WTC11 (cell line): ENCODE results near the gene PHOX2B. TPM values are rescaled to one million over a fixed set of nuclear protein-coding genes. Genes with fewer than 3 reads are reported as not detected.
A peak's percentile ranks its signal among the peaks of the same experiment; 100 is the strongest.
"Not testable (repeated sequence)": the region's sequence is repeated elsewhere in the genome, so short reads cannot be mapped to it uniquely, and the experiment has no call there.

ENCODE experiments used
- ATAC-seq: fragments of 200-7000 bp; cut with Tn5 transposase; 2 replicates; pipeline ENCODE4 v1.10.0; 2021; ENCODE audit warnings: mild to moderate bottlenecking, moderate library complexity
- CTCF ChIA-PET: fragments of 300-600 bp; sonication (Branson Sonifier 250); formaldehyde crosslinking; loops from one replicate; lab custom pipeline; 2021; ENCODE audit warnings: antibody characterized with exemption; lab: Charles Lee
- POLR2A ChIA-PET: fragments of 350-600 bp; sonication (Branson Sonifier 250); formaldehyde crosslinking; loops from one replicate; lab custom pipeline; 2021; ENCODE audit warnings: antibody characterized with exemption; lab: Charles Lee
- DNase-seq: peaks from one replicate; pipeline ENCODE4 v3.0.0; 2021; ENCODE audit warnings: low spot score
- H3K27ac Mint-ChIP-seq: 2 replicates; pipeline ENCODE4 v1.8.0; 2021; ENCODE audit warnings: mixed read lengths
- H3K27me3 Mint-ChIP-seq: 2 replicates; pipeline ENCODE4 v1.8.0; 2021; ENCODE audit warnings: low read depth, mild to moderate bottlenecking, moderate library complexity, mixed read lengths
- H3K36me3 Mint-ChIP-seq: 2 replicates; pipeline ENCODE4 v1.8.0; 2021; ENCODE audit warnings: mixed read lengths
- H3K4me1 Mint-ChIP-seq: 2 replicates; pipeline ENCODE4 v1.8.0; 2022; ENCODE audit warnings: mixed read lengths
- H3K4me3 Mint-ChIP-seq: 2 replicates; pipeline ENCODE4 v1.8.0; 2021; ENCODE audit warnings: mild to moderate bottlenecking, moderate library complexity, mixed read lengths
- H3K9me3 Mint-ChIP-seq: 2 replicates; pipeline ENCODE4 v1.8.0; 2021; ENCODE audit warnings: mixed read lengths
- ATF1 ChIP-seq: sonication (generic); formaldehyde crosslinking; IDR thresholded peaks from 2 replicates; pipeline ENCODE4 v1.8.1; 2023; ENCODE audit warnings: mild to moderate bottlenecking, moderate library complexity, missing genetic modification reagents
- CREM ChIP-seq: sonication (generic); formaldehyde crosslinking; IDR thresholded peaks from 2 replicates; pipeline ENCODE4 v1.8.1; 2022; ENCODE audit warnings: mild to moderate bottlenecking, missing genetic modification reagents, moderate library complexity
- ERG ChIP-seq: fragments of 250-450 bp; sonication (Bioruptor Pico); IDR thresholded peaks from 2 replicates; pipeline ENCODE4 v1.8.0; 2021; ENCODE audit warnings: mild to moderate bottlenecking
- FOXK1 ChIP-seq: sonication (generic); formaldehyde crosslinking; IDR thresholded peaks from 2 replicates; pipeline ENCODE4 v1.8.0; 2022; ENCODE audit warnings: mild to moderate bottlenecking, moderate library complexity, missing genetic modification reagents
- FOXP1 ChIP-seq: sonication (generic); formaldehyde crosslinking; IDR thresholded peaks from 2 replicates; pipeline ENCODE4 v1.8.0; 2022; ENCODE audit warnings: missing genetic modification reagents, mild to moderate bottlenecking, moderate library complexity, borderline replicate concordance
- FOXP4 ChIP-seq: sonication (generic); formaldehyde crosslinking; IDR thresholded peaks from 2 replicates; pipeline ENCODE4 v1.8.0; 2022; ENCODE audit warnings: mild to moderate bottlenecking, missing genetic modification reagents
- JUN ChIP-seq: sonication (generic); formaldehyde crosslinking; IDR thresholded peaks from 2 replicates; pipeline ENCODE4 v1.8.0; 2023; ENCODE audit warnings: mild to moderate bottlenecking, missing genetic modification reagents
- NFYB ChIP-seq: sonication (generic); formaldehyde crosslinking; conservative IDR thresholded peaks from 2 replicates; pipeline ENCODE4 v1.8.0; 2022; ENCODE audit warnings: low read depth, missing genetic modification reagents
- USF2 ChIP-seq: sonication (generic); formaldehyde crosslinking; IDR thresholded peaks from 2 replicates; pipeline ENCODE4 v1.8.1; 2023; ENCODE audit warnings: mild to moderate bottlenecking, missing genetic modification reagents, moderate library complexity
- ZNF671 ChIP-seq: fragments of 250-450 bp; sonication (Bioruptor Pico); IDR thresholded peaks from 2 replicates; pipeline ENCODE4 v1.8.0; 2021; ENCODE audit warnings: mild to moderate bottlenecking
- total RNA-seq: library from RNA; stranded (reverse); gene quantifications from 3 replicates; pipeline ENCODE4 v1.2.3, GENCODE V29; 2021
- TF ChIP-seq, protein P1 (sequence below): fragments of 250-450 bp; sonication (Bioruptor Pico); conservative IDR thresholded peaks from 2 replicates; pipeline ENCODE4 v1.9.0; 2021; ENCODE audit warnings: mild to moderate bottlenecking
- TF ChIP-seq, protein P2 (sequence below): fragments of 200-600 bp; IDR thresholded peaks from 2 replicates; pipeline ENCODE4 v1.8.0; 2022; ENCODE audit warnings: antibody characterized with exemption
- TF ChIP-seq, protein P3 (sequence below): fragments of 250-450 bp; sonication (Bioruptor Pico); IDR thresholded peaks from 2 replicates; pipeline ENCODE4 v1.9.0; 2021; ENCODE audit warnings: mild to moderate bottlenecking, borderline replicate concordance

Gene PHOX2B
- total RNA-seq, 1 experiment from 2014 or later: not detected

GRCh38 chr4:41744572-41745291, 3.8 kb downstream of the PHOX2B start:
- TF ChIP-seq FOXP1 (no peak), JUN (CRISPR knock-in tag) (no peak), FOXK1 (CRISPR knock-in tag) (no peak), ZNF671 (no peak), ATF1 (CRISPR knock-in tag) (no peak), ERG (CRISPR knock-in tag) (no peak)
- TF ChIP-seq, protein P1, sequence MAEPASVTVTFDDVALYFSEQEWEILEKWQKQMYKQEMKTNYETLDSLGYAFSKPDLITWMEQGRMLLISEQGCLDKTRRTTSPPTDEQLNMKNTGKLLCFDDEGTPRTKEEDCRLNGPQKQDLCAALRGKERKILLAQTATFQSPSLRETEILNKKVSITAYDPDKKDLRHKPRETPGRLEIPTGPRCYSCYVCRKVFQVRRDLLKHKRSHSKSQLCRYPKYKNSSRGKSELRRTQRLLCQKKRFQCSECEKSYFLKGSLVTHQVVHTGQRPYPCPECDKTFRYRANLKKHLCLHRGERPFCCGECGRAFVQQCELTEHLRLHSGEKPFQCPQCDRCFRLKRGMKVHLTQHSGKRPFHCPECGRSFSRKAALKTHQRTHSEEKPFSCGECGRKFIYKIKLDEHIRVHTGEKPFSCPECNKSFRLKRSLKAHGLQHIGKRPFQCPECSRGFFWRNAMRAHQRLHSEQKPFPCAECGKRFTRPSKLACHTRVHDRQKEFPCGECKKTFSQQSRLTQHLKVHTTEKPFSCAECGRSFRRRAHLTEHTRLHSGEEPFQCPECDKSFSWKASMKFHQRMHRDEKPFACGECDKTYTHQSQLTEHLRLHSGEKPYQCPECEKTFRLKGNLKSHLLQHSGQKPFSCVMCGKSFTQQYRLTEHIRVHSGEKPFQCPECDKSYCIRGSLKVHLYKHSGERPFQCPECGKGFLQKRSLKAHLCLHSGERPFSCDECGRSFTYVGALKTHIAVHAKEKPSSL: no peak
- Mint-ChIP-seq H3K27ac (no peak overlapping the region), H3K4me1 (peaks cover 44% of the 10 kb centered on the region), H3K4me3 (peak overlapping the region; percentile 42), H3K27me3 (peaks cover 99% of the 10 kb centered on the region), H3K9me3 (no peaks in the 10 kb centered on the region), H3K36me3 (no peaks in the 10 kb centered on the region; the same call in 1 of the 2 replicates)
- POLR2A ChIA-PET: no interaction called here
- no peak for ATAC-seq
- CTCF ChIA-PET: no interaction called here
- peak; percentile 23 for DNase-seq

GRCh38 chr4:41741354-41741753, 7.2 kb downstream of the PHOX2B start:
- ChIA-PET POLR2A (no interaction called here), CTCF (no interaction called here)
- ATAC-seq: no peak
- H3K27ac Mint-ChIP-seq: no peak overlapping the region
- H3K36me3 Mint-ChIP-seq: no peaks in the 10 kb centered on the region
- no peak for DNase-seq
- no peaks in the 10 kb centered on the region for H3K9me3 Mint-ChIP-seq
- H3K4me1 Mint-ChIP-seq: peaks cover 16% of the 10 kb centered on the region
- no peak overlapping the region for H3K4me3 Mint-ChIP-seq
- no peak for TF ChIP-seq NFYB (CRISPR knock-in tag)
- TF ChIP-seq JUN (CRISPR knock-in tag): no peak
- TF ChIP-seq, protein P2, sequence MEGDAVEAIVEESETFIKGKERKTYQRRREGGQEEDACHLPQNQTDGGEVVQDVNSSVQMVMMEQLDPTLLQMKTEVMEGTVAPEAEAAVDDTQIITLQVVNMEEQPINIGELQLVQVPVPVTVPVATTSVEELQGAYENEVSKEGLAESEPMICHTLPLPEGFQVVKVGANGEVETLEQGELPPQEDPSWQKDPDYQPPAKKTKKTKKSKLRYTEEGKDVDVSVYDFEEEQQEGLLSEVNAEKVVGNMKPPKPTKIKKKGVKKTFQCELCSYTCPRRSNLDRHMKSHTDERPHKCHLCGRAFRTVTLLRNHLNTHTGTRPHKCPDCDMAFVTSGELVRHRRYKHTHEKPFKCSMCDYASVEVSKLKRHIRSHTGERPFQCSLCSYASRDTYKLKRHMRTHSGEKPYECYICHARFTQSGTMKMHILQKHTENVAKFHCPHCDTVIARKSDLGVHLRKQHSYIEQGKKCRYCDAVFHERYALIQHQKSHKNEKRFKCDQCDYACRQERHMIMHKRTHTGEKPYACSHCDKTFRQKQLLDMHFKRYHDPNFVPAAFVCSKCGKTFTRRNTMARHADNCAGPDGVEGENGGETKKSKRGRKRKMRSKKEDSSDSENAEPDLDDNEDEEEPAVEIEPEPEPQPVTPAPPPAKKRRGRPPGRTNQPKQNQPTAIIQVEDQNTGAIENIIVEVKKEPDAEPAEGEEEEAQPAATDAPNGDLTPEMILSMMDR: no peak
- TF ChIP-seq CREM (CRISPR knock-in tag): no peak
- TF ChIP-seq FOXP1: no peak
- TF ChIP-seq, protein P3, sequence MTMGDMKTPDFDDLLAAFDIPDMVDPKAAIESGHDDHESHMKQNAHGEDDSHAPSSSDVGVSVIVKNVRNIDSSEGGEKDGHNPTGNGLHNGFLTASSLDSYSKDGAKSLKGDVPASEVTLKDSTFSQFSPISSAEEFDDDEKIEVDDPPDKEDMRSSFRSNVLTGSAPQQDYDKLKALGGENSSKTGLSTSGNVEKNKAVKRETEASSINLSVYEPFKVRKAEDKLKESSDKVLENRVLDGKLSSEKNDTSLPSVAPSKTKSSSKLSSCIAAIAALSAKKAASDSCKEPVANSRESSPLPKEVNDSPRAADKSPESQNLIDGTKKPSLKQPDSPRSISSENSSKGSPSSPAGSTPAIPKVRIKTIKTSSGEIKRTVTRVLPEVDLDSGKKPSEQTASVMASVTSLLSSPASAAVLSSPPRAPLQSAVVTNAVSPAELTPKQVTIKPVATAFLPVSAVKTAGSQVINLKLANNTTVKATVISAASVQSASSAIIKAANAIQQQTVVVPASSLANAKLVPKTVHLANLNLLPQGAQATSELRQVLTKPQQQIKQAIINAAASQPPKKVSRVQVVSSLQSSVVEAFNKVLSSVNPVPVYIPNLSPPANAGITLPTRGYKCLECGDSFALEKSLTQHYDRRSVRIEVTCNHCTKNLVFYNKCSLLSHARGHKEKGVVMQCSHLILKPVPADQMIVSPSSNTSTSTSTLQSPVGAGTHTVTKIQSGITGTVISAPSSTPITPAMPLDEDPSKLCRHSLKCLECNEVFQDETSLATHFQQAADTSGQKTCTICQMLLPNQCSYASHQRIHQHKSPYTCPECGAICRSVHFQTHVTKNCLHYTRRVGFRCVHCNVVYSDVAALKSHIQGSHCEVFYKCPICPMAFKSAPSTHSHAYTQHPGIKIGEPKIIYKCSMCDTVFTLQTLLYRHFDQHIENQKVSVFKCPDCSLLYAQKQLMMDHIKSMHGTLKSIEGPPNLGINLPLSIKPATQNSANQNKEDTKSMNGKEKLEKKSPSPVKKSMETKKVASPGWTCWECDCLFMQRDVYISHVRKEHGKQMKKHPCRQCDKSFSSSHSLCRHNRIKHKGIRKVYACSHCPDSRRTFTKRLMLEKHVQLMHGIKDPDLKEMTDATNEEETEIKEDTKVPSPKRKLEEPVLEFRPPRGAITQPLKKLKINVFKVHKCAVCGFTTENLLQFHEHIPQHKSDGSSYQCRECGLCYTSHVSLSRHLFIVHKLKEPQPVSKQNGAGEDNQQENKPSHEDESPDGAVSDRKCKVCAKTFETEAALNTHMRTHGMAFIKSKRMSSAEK: no peak
- TF ChIP-seq FOXP4 (CRISPR knock-in tag): no peak
- TF ChIP-seq USF2 (CRISPR knock-in tag): no peak
- H3K27me3 Mint-ChIP-seq: peaks cover 91% of the 10 kb centered on the region

DNA sequence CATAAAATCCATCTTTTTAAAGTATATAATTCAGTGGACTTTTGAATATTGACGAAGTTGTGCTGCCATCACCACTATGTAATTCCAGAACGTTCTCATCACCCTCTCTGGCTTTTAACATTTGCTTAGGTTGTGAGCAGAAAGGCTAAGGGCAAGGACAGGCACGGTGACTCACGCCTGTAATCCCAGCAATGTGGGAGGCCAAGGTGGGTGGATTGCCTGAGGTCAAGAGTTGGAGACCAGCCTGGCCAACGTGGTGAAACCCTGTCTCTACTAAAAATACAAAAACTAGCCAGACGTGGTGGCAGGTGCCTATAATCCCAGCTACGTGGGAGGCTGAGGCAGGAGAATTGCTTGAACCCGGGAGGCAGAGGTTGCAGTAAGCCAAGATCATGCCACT, 11.0 kb downstream of the PHOX2B start:
- H3K4me3 Mint-ChIP-seq, H3K9me3 Mint-ChIP-seq, DNase-seq, H3K4me1 Mint-ChIP-seq, H3K36me3 Mint-ChIP-seq, H3K27ac Mint-ChIP-seq, POLR2A ChIA-PET, ATAC-seq: not testable (repeated sequence)
- CTCF ChIA-PET: interaction anchor here (0.6 kb wide), 1 partner anchor 28 kb away, joined by 3 read pairs; no protein-coding TSS in a partner anchor
- H3K27me3 Mint-ChIP-seq: peaks cover 83% of the 10 kb centered on the region
